ENCODE measurements around the gene KCNIP3.

The KCNIP3 gene

DNA sequence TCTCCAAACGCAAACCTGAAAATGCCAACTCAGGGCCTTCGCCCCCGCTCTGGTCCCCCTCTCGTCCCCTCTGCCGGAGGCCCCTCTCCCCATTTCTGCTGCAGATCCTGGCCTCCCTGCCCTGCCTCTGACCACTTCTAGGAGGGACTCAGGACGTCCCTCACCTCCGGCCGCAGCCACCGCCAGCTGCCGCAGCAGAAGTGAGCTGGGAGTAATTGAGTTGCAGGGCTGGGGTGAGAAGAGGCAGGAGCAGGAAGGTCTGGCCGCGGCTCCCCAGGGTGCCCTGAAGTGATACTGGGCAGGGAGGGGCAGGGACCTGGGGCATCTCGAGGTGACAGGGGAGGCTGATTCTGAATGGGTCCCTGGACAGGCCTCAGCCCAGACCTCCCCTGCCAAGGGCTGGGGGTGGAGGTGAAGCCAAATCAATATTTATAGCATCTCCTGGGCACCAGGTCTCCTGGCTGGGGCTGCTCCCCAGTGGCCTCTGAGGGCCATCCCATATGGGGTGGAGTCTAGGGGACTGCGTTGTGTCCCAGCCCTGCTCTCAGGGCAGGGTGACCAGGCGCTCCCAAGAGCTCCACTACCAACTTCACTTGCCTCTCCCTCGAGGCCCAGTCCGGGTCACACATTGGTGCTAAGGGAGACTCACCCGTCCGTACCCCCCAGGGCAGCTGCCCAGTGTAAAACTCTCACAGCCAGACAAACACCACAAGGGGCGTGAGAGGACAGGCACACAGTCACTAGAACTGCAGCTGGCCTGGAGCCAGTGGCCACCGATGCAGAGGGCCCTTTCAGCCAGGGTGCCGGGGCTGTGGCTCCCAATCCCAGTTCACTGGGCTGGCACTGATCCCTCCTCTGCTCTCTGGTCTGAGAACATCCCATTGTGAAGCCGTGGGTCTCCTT, 33.0 kb downstream of the KCNIP3 start:
- no peak for FAIRE-seq

- FAIRE-seq, result no peak
These were observed 33.7 kb downstream of the KCNIP3 start for GRCh38 chr2:95330794-95331338.

GRCh38 chr2:95331606-95332005, 34.5 kb downstream of the KCNIP3 start:
- no peak for FAIRE-seq

GRCh38 chr2:95332036-95332435, 34.9 kb downstream of the KCNIP3 start:
- FAIRE-seq, result no peak

DNA sequence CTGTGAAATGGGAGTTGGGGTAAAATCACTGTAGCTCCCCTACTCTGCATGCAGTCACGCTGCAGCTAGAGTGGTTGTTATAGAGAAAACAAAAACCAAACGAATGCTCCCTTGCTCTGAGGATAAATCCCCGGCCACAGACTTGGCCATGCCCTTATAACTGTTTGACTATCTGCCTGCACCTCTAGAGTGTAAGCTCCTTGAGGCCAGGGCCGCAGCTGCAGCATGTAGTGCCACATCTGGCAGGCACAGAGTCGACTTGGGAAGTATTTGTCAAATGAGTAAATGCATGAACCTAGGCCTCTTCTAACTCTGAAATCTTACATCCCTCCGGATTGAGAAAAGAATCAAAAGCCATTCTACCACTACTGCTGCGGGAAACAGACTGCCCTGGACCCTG, 35.9 kb downstream of the KCNIP3 start:
- no peak for FAIRE-seq

DNA sequence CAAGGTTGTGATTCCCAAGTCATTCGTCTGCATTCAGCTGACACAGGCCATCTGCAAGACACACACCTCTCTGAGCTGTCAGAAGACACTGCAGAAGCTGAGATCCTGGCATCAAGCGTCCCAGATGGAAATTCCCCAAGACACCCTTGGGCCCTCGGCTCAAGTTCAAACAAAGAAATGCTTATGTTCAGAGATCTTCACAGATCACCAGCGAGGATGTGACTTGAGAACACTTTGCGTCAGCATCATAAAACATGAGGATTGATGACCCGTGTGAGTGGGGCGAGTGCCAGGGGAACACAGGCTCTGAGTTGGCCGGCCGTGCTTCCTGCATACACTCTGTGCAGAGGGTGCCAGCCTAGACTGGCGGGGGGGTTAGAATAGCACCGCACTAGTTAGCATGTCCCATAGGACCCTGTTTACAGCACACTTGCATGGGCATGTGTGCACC, 36.8 kb downstream of the KCNIP3 start:
- FAIRE-seq, result no peak

GRCh38 chr2:95334916-95335641, 37.9 kb downstream of the KCNIP3 start:
- FAIRE-seq, result no peak

- no peak for FAIRE-seq
These were observed 39.3 kb downstream of the KCNIP3 start for GRCh38 chr2:95336406-95336805.

DNA sequence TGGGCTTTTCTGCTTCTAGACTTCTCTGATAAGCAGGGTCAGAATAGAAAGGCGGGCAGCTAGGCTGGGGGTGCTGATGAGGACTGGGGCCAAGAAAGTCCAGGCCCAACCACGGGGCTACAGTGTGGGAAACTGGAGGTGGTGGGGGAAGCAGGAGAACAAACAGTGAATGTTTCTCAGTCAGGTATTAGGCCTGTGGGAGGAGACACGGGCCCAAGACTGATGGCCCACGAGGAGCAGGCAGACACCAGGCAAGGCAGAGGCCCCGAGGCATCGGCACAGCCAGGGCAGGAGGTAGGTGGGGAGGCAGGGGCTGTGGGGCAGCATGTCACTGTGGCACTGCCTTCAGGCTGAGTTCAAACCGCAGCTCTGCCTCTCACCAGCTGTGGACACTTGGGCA, 40.7 kb downstream of the KCNIP3 start:
- FAIRE-seq, result no peak

- FAIRE-seq, result no peak
These were observed 45.6 kb downstream of the KCNIP3 start for GRCh38 chr2:95342556-95343320.

DNA sequence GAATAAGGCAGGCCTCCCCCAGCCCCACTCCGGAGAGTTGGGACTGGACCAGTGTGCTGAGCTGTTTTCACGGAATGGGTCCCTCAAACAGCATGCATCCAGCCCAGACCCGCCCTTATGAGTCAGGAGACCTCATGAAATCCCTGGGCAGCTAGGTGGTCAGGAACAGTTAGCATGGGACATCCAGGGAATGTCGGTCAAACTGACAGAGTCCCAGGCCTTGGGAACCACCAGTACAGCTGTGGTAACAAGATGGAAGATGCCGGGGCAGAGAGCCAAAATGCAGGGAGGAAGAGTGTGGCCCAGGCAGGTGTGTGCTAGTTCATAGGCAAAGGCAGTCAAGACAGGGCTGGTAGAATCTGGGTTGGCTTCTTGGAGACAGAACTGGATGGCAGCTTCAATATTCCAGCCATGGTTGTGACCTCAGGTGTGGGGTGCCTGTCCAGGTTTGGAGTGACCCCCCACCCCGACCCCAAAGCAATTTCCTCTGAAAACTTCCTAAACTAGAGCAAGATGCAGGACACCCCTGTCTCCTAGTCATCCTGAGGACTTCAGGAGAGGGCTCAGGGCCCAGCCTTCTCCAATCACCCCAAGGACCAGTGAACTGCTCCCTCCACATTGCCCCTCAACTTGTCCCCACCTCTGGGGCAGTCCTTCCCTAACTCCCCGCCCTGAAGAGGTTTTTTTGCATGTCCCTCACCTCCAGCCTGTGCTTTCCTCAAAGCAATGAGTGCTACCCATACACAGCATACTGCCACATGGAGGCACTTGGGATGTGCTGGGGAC, 46.5 kb downstream of the KCNIP3 start:
- FAIRE-seq, result no peak

DNA sequence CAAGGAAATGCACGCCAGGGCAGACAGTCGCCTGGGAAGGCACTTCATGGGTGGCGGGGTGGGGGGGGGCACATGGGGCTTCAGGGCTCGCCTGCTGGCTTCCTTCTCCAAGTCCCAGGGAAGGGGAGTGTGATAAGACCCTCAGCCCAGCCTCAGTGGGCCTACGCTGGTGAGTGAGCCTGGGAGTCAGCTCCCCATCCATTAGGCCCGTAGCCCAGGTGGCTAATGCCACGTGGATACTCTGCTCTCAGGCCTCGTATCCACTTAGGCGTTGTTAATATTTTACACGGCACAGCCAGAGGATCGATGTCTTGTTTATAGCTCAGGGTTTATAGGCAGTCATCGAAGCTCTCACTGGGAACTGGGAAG, 47.1 kb downstream of the KCNIP3 start:
- FAIRE-seq, result no peak

- FAIRE-seq, result no peak
These were observed 47.5 kb downstream of the KCNIP3 start for GRCh38 chr2:95344656-95345055.

DNA sequence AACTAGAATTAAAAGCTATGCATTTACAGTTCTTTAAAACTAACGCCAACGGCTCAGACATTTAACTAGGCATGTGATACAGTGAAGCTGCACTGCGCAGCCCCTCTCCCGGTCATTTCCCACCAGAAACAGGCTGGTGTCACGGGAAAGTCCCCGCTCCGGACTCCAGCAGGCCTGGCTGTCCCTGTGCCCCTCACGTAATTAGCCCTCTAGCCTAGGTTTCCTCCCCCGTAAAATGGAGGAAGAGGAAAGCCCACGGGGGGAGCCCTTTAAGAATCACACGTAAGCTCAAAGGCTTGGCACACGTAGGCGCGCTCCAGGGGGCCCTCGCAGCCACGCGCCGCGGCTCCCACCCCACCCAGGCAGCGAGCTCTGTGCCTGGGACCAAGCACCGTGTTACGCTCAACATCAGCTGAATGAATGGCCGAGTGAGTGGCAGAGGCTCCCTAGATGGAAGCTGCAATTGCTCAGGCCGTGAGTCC, 48.0 kb downstream of the KCNIP3 start:
- FAIRE-seq, result no peak

DNA sequence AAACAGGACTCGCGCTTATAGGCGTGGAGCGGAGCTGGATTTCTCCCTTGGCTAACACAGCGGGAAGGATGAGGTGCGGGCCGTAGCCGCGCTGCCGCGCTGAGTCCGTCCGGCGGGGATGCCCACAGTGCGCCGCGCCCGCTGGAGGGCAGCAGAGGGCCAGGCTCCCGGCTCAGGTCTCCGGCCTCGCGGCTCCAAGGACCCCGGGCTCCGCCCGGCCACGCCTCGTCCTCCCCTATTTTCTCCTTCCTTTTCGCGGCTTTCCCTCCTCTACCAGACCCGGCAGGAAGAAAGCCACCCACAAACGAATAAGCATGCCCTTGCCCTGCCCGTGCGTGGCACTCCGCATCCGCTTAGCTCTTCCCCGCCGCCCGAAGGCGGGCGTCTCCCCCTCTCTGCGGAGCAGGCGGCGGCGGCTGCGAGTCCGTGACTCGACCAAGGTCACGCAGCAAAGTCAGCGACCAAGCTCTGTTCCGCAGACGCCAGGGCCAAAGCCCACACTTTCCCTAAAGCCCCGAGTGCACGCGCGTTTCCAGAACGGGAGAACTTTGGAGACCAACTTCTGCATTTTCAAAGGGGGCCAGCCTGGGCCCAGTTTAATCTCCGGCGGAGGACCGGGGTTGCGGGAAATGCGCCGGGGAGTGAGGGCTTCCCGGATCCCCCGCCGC, 48.5 kb downstream of the KCNIP3 start:
- FAIRE-seq, result no peak

DNA sequence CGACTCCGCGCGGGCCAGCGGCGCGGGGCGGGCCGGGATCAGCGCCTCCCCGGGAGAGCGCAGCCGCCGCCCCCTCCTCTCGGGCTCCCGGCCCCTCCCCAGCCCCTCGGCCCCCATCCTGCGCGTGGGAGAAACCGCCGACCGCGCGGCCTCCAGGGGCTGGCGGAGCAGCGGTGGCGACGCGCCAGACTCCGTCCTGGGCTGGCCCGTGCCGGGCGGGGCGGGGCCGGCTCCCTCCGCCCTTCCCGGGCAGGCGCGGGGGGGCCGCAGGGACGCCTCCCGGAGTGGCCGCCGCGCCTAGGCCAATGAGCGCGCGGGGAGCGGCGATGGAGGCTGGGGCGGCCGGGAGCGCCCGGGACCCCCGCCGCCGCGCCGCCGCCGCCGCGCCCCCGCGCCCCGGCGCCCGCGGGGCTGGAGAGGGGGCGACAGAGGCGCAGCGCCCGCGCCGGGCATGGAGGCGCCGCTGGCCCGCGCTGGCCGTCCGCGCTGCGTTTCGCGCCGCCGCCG, 49.1 kb downstream of the KCNIP3 start:
- no peak for FAIRE-seq

- FAIRE-seq, result no peak
These were observed 49.9 kb downstream of the KCNIP3 start for GRCh38 chr2:95346738-95347671.

- FAIRE-seq, result no peak
These were observed 50.8 kb downstream of the KCNIP3 start for GRCh38 chr2:95347681-95348608.
